ENCODE data around the gene PADI3. TPM values are rescaled to one million over a fixed set of nuclear protein-coding genes. Genes with fewer than 3 reads are reported as not detected.

Gene PADI3
- total and polyA plus RNA-seq, 2 donors (not counting 1 experiment from before 2014, with no cell fraction given): not detected

DNA sequence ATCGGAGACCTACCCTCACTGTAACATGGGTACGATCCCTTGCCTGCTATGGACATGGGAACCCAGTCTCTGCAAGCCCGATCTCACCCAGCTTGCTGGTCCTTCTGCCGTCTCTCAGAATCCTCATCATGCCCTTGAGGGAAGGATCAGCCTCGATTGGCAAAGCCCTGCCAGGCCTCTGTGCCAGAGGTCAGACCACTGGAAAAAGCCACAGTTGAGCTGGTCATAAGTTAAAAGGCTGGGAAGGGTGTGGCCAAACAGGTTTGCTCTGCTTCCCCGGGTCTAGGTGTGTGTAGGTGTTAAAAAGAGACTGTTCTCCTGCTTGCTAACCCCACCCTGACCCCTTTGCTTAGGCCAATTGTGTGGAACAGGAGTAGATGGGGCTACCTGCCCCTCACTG is 19.5 kb upstream of the PADI3 start:
- Histone ChIP-seq H4K20me1 (ENCODE audit: control insufficient read depth, extremely low read depth, insufficient read depth, low read length) (no peaks in the 10 kb centered on the region), H2AFZ (ENCODE audit: low read length) (no peak overlapping the region), H3K27ac (ENCODE audit: insufficient read depth, low read length) (no peak overlapping the region), H3K79me2 (ENCODE audit: control insufficient read depth, insufficient read depth, low read length) (no peaks in the 10 kb centered on the region), H3K36me3 (ENCODE audit: control insufficient read depth, insufficient read depth, low read length) (no peaks in the 10 kb centered on the region), H3K4me3 (replicated peaks in 1 of 4; ENCODE audit: control extremely low read depth in 1 of 4, insufficient read depth in 1 of 4, low read depth in 3 of 4, low read length in 4 of 4) (no peak overlapping the region), H3K27me3 (ENCODE audit: control insufficient read depth, insufficient read depth, low read length) (no peaks in the 10 kb centered on the region), H3K9me3 (ENCODE audit: control insufficient read depth, insufficient read depth, low read depth, low read length) (no peaks in the 10 kb centered on the region), H3K4me2 (ENCODE audit: extremely low read depth, insufficient read depth, low read length) (no peak overlapping the region), H3K9ac (ENCODE audit: insufficient read depth, low read length) (no peak overlapping the region), H3K4me1 (ENCODE audit: control insufficient read depth, extremely low read depth, insufficient read depth, low read length) (peaks cover 15% of the 10 kb centered on the region)
- no peak for DNase-seq (ENCODE audit: low read depth in 2 of 2)
- TF ChIP-seq, protein P1, sequence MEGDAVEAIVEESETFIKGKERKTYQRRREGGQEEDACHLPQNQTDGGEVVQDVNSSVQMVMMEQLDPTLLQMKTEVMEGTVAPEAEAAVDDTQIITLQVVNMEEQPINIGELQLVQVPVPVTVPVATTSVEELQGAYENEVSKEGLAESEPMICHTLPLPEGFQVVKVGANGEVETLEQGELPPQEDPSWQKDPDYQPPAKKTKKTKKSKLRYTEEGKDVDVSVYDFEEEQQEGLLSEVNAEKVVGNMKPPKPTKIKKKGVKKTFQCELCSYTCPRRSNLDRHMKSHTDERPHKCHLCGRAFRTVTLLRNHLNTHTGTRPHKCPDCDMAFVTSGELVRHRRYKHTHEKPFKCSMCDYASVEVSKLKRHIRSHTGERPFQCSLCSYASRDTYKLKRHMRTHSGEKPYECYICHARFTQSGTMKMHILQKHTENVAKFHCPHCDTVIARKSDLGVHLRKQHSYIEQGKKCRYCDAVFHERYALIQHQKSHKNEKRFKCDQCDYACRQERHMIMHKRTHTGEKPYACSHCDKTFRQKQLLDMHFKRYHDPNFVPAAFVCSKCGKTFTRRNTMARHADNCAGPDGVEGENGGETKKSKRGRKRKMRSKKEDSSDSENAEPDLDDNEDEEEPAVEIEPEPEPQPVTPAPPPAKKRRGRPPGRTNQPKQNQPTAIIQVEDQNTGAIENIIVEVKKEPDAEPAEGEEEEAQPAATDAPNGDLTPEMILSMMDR (conservative IDR thresholded peaks at IDR 0.05 in 1 of 2, IDR thresholded peaks at IDR 0.05 in 1 of 2; ENCODE audit: low read depth in 1 of 2, low read length in 2 of 2): no peak
- TF ChIP-seq EZH2 (IDR thresholded peaks at IDR 0.05; ENCODE audit: low read length, missing control alignments): no peak

DNA sequence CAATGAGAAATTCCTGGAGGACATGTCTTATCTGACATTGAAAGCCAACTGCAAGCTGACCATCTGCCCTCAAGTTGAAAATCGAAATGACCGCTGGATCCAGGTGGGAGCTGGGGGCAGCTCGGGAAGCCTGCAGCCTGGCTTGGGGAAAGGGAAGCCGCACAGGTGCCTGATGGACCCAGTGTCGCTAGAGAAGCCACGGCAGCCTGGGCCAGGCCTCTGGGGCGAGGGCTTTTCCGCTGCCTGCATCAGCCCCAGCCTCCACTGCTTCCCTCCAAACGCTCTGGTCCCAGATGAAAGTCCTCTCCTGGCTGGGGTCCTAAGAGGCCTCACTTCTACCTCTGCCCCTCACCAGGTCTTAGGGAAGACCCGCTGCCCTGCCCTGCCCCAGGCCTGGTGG is 18.8 kb upstream of the PADI3 start:
- H3K4me1 ChIP-seq (ENCODE audit: control insufficient read depth, extremely low read depth, insufficient read depth, low read length): peaks cover 15% of the 10 kb centered on the region
- H2AFZ ChIP-seq (ENCODE audit: low read length): no peak overlapping the region
- H3K27ac ChIP-seq (ENCODE audit: insufficient read depth, low read length): no peak overlapping the region
- no peaks in the 10 kb centered on the region for H3K36me3 ChIP-seq (ENCODE audit: control insufficient read depth, insufficient read depth, low read length)
- no peak overlapping the region for H3K4me3 ChIP-seq (replicated peaks in 1 of 4; ENCODE audit: control extremely low read depth in 1 of 4, insufficient read depth in 1 of 4, low read depth in 3 of 4, low read length in 4 of 4)
- TF ChIP-seq, protein P1 (conservative IDR thresholded peaks at IDR 0.05 in 1 of 2, IDR thresholded peaks at IDR 0.05 in 1 of 2; ENCODE audit: low read depth in 1 of 2, low read length in 2 of 2): no peak
- TF ChIP-seq EZH2 (IDR thresholded peaks at IDR 0.05; ENCODE audit: low read length, missing control alignments): no peak
- H3K27me3 ChIP-seq (ENCODE audit: control insufficient read depth, insufficient read depth, low read length): no peaks in the 10 kb centered on the region
- no peak for DNase-seq (ENCODE audit: low read depth in 2 of 2)
- no peaks in the 10 kb centered on the region for H4K20me1 ChIP-seq (ENCODE audit: control insufficient read depth, extremely low read depth, insufficient read depth, low read length)
- no peaks in the 10 kb centered on the region for H3K9me3 ChIP-seq (ENCODE audit: control insufficient read depth, insufficient read depth, low read depth, low read length)
- H3K79me2 ChIP-seq (ENCODE audit: control insufficient read depth, insufficient read depth, low read length): no peaks in the 10 kb centered on the region
- H3K9ac ChIP-seq (ENCODE audit: insufficient read depth, low read length): no peak overlapping the region
- no peak overlapping the region for H3K4me2 ChIP-seq (ENCODE audit: extremely low read depth, insufficient read depth, low read length)

DNA sequence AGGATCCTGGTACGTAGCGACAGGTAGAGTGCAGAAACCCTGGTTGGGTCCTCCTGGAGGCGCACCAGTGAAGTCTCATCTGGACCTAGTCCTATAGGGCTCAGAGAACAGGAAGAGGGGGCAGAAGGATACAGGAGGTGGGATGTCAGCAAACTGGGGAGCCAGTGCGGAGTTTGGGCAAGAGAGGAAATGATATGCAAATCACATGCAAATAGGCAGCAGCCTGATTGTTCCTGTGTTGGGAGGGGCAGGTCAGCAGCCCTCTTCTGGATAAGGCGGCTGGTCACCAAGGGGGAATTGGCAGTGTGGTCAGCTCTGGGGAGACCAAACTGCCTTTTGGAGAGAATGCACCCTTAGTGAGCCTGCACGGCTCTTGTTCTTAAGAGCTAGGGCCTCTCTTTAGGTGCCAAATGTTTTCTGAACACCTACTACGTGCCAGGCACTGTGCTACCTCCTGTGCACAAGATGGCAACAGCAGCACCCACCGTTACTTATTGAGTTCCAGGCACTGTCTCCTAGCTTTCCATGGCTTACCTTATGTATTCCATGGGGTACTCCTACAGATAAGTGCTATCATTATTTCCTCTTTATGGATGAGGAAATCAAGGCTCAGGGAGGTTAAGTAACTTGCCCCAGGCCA is 18.1 kb upstream of the PADI3 start:
- Histone ChIP-seq H3K36me3 (ENCODE audit: control insufficient read depth, insufficient read depth, low read length) (no peaks in the 10 kb centered on the region), H2AFZ (ENCODE audit: low read length) (no peak overlapping the region), H3K27ac (ENCODE audit: insufficient read depth, low read length) (no peak overlapping the region), H3K4me3 (replicated peaks in 1 of 4; ENCODE audit: control extremely low read depth in 1 of 4, insufficient read depth in 1 of 4, low read depth in 3 of 4, low read length in 4 of 4) (no peak overlapping the region), H3K9ac (ENCODE audit: insufficient read depth, low read length) (no peak overlapping the region), H3K9me3 (ENCODE audit: control insufficient read depth, insufficient read depth, low read depth, low read length) (no peaks in the 10 kb centered on the region), H4K20me1 (ENCODE audit: control insufficient read depth, extremely low read depth, insufficient read depth, low read length) (no peaks in the 10 kb centered on the region), H3K4me1 (ENCODE audit: control insufficient read depth, extremely low read depth, insufficient read depth, low read length) (peaks cover 15% of the 10 kb centered on the region), H3K27me3 (ENCODE audit: control insufficient read depth, insufficient read depth, low read length) (no peaks in the 10 kb centered on the region), H3K79me2 (ENCODE audit: control insufficient read depth, insufficient read depth, low read length) (no peaks in the 10 kb centered on the region), H3K4me2 (ENCODE audit: extremely low read depth, insufficient read depth, low read length) (no peak overlapping the region)
- TF ChIP-seq EZH2 (IDR thresholded peaks at IDR 0.05; ENCODE audit: low read length, missing control alignments): no peak
- TF ChIP-seq, protein P1 (conservative IDR thresholded peaks at IDR 0.05 in 1 of 2, IDR thresholded peaks at IDR 0.05 in 1 of 2; ENCODE audit: low read depth in 1 of 2, low read length in 2 of 2): no peak
- no peak for DNase-seq (ENCODE audit: low read depth in 2 of 2)
